ENCODE data around the gene HYOU1.
A peak's percentile ranks its signal among the peaks of the same experiment; 100 is the strongest.

DNA sequence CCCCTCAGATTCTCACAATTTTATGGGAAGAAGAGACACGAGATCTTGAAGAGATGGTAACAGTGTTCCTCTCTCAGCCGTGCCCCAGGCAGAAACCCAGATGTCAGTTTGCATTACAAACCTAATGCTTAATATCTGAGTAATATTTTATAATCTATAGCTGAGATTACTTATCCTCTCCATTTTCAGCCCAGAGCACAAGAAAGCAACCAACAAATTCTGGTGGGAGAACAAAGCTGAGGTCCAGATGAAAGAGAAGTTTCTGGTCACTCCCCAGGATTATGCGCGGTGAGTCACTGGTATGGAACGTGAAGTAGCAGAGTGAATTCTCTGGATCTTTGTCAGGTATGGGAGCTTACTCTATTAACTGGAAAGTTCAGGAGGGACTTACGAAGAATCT is 58.2 kb downstream of the HYOU1 start:
- TF ChIP-seq, protein P1, sequence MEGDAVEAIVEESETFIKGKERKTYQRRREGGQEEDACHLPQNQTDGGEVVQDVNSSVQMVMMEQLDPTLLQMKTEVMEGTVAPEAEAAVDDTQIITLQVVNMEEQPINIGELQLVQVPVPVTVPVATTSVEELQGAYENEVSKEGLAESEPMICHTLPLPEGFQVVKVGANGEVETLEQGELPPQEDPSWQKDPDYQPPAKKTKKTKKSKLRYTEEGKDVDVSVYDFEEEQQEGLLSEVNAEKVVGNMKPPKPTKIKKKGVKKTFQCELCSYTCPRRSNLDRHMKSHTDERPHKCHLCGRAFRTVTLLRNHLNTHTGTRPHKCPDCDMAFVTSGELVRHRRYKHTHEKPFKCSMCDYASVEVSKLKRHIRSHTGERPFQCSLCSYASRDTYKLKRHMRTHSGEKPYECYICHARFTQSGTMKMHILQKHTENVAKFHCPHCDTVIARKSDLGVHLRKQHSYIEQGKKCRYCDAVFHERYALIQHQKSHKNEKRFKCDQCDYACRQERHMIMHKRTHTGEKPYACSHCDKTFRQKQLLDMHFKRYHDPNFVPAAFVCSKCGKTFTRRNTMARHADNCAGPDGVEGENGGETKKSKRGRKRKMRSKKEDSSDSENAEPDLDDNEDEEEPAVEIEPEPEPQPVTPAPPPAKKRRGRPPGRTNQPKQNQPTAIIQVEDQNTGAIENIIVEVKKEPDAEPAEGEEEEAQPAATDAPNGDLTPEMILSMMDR (IDR thresholded peaks at IDR 0.05) = no peak
- peak in 1 of 2 donors; percentile 7 for TF ChIP-seq POLR2AphosphoS5 (IDR thresholded peaks at IDR 0.05)
